Stomach (tissue), 9 donors: ENCODE results near the gene DLG2. TPM values are rescaled to one million over a fixed set of nuclear protein-coding genes. Genes with fewer than 3 reads are reported as not detected.

Source experiments
- DNase-seq, 2 donors: peaks; one replicate each; pipeline versions ENCODE4 v3.0.0 to v3.0.0-alpha.2; 2013 to 2019
- H3K27ac ChIP-seq, 5 donors: fragments of 200-600 bp in 4 of 5; sonication (generic) in 4 of 5; one replicate each; pipeline ENCODE4 v1.5.1; 2013 to 2019; ENCODE audit warnings: mild to moderate bottlenecking in 1 of 5, moderate library complexity in 1 of 5
- H3K27me3 ChIP-seq, 3 donors: fragments of 200-600 bp; sonication (generic); one replicate each; pipeline ENCODE4 v1.5.1; 2017 to 2019; ENCODE audit warnings: mixed run types in 1 of 3
- H3K36me3 ChIP-seq, 4 donors: fragments of 200-600 bp; sonication (generic); 1 replicate in 3 of 4; 2 replicates in 1 of 4; pipeline ENCODE4 v1.5.1; 2016 to 2019
- H3K4me1 ChIP-seq, 4 donors: fragments of 200-600 bp; sonication (generic); one replicate each; pipeline ENCODE4 v1.5.1; 2016 to 2019
- H3K4me3 ChIP-seq, 4 donors: fragments of 200-600 bp; sonication (generic) in 3 of 4; one replicate each; pipeline ENCODE4 v1.5.1; 2016 to 2019; ENCODE audit warnings: mild to moderate bottlenecking in 1 of 4
- H3K9me3 ChIP-seq, 4 donors: fragments of 200-600 bp; sonication (generic); one replicate each; pipeline ENCODE4 v1.5.1; 2016 to 2019
- EP300 ChIP-seq: sonication (generic); formaldehyde crosslinking; IDR thresholded peaks from one replicate; pipeline ENCODE4 v1.6.1; 2017; ENCODE audit warnings: antibody characterized with exemption
- POLR2A ChIP-seq, 4 donors: fragments of 450-650 bp; IDR thresholded peaks; one replicate each; pipeline ENCODE4 v1.6.1; 2016; ENCODE audit warnings: antibody characterized with exemption in 4 of 4, control low read depth in 2 of 4, mild to moderate bottlenecking in 1 of 4, moderate library complexity in 1 of 4
- POLR2AphosphoS5 ChIP-seq, 3 donors: sonication (generic); formaldehyde crosslinking; IDR thresholded peaks; one replicate each; pipeline ENCODE4 v1.6.1; 2016; ENCODE audit warnings: antibody characterized with exemption in 3 of 3
- WGBS, 5 donors: extraction: QIAGEN DNeasy Blood & Tissue Kit in 3 of 5; methylation state at CpG; one replicate each; pipeline versions ENCODE4 v1.1.5 to v1.1.7; 2013 to 2018; 5-methylcytosine and 5-hydroxymethylcytosine counted together
- intact Hi-C: fragments of 100-400 bp; cut with DNase I; formaldehyde crosslinking; loops from one replicate; pipeline ENCODE4 v1.15.1; 2023; ENCODE audit warnings: low total_unique reads
- polyA plus RNA-seq, 3 donors: library from polyadenylated mRNA; stranded (reverse); fragments of 200-250 nt; gene quantifications; one replicate each; pipeline ENCODE4 v1.2.3, GENCODE V29; 2013
- total RNA-seq, 5 donors: library from RNA; depleted of rRNA; stranded (reverse); fragments of >200 nt; gene quantifications; one replicate each; pipeline versions ENCODE4 v1.1.0 to v1.2.3, GENCODE V29; 2014 to 2016
- TF ChIP-seq, protein P1 (sequence below), 7 experiments: fragments of 450-650 bp in 4 of 7; fragments of 200-600 bp in 3 of 7; sonication (generic) in 3 of 7; IDR thresholded peaks; one replicate each; pipeline ENCODE4 v1.5.1; 2016 to 2019; ENCODE audit warnings: antibody characterized with exemption in 7 of 7, control low read depth in 2 of 7, mild to moderate bottlenecking in 1 of 7
- donor health status: healthy with polysubstance abuse.
- donor health status: Bipolar disorder and iron deficiency.
- donor health status: healthy.

Gene DLG2
- total and polyA plus RNA-seq, 8 donors = 1.3 to 19.1 (median 3.5) TPM

- no peak for DNase-seq
- 73 to 89% (median 86%) methylated on average over 3 of the region's 3 CpGs for WGBS, 5 donors
- TF ChIP-seq, protein P1, sequence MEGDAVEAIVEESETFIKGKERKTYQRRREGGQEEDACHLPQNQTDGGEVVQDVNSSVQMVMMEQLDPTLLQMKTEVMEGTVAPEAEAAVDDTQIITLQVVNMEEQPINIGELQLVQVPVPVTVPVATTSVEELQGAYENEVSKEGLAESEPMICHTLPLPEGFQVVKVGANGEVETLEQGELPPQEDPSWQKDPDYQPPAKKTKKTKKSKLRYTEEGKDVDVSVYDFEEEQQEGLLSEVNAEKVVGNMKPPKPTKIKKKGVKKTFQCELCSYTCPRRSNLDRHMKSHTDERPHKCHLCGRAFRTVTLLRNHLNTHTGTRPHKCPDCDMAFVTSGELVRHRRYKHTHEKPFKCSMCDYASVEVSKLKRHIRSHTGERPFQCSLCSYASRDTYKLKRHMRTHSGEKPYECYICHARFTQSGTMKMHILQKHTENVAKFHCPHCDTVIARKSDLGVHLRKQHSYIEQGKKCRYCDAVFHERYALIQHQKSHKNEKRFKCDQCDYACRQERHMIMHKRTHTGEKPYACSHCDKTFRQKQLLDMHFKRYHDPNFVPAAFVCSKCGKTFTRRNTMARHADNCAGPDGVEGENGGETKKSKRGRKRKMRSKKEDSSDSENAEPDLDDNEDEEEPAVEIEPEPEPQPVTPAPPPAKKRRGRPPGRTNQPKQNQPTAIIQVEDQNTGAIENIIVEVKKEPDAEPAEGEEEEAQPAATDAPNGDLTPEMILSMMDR (IDR thresholded peaks at IDR 0.05) = no peak
- TF ChIP-seq POLR2A (IDR thresholded peaks at IDR 0.05) (no peak), EP300 (no peak), POLR2AphosphoS5 (IDR thresholded peaks at IDR 0.05) (no peak)
- H3K4me1 ChIP-seq = no peaks in the 10 kb centered on the region
- H3K4me3 ChIP-seq = no peak overlapping the region
- H3K36me3 ChIP-seq = no peaks in the 10 kb centered on the region
- no peaks in the 10 kb centered on the region for H3K27me3 ChIP-seq
- H3K27ac ChIP-seq = no peak overlapping the region
- intact Hi-C loops = no loop called here
- no peaks in the 10 kb centered on the region for H3K9me3 ChIP-seq
These were observed 578.3 kb downstream of the DLG2 start for GRCh38 chr11:85048801-85049200.

DNA sequence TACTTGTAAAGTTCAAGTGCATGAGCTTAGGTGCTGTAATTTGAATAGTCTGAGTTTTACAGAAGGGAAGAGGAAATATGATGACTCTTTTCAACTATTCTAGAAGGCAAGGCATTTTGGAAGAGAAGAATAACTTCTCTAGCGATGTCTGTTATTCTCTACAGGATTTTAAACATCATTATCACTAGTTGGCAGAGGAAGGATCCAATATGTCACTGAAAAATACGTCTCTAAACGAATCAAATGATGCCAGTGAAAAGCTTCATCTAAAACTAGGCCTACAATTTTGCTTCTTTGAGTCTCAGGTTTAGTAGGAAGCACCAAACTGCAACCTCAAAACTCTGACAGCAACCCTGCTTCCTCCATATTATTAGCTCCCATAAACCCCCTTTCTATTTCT is 581.4 kb downstream of the DLG2 start:
- TF ChIP-seq EP300 (no peak), POLR2A (IDR thresholded peaks at IDR 0.05) (no peak), POLR2AphosphoS5 (IDR thresholded peaks at IDR 0.05) (no peak)
- TF ChIP-seq, protein P1 (IDR thresholded peaks at IDR 0.05) = no peak
- H3K27ac ChIP-seq = no peak overlapping the region
- H3K36me3 ChIP-seq = no peaks in the 10 kb centered on the region
- intact Hi-C loops = no loop called here
- no peaks in the 10 kb centered on the region for H3K4me1 ChIP-seq
- no peaks in the 10 kb centered on the region for H3K27me3 ChIP-seq
- no peaks in the 10 kb centered on the region for H3K9me3 ChIP-seq
- H3K4me3 ChIP-seq = no peak overlapping the region
- no peak for DNase-seq
- 61 to 72% (median 64%) methylated on average over 3 of the region's 3 CpGs for WGBS, 5 donors

DNA sequence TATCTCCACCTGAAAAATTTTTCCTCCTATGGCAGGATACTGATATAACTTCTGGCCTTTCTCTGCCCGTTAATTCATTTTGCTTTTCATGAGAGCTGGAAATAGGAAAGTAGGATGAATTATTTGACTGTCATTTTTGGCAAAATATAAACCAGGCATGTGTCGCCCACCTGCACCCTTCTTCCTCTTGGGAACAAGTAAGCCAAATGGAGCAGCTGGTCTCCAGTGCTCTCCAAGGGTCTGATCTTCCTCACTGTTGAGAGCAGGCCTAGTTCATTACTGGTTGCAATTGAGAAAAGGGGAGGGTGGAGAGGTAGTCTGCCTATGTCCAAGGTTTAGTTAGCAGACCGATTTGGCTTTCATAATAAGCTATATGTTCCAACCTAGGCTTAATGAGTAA is 582.2 kb downstream of the DLG2 start:
- Histone ChIP-seq H3K27me3 (no peaks in the 10 kb centered on the region), H3K9me3 (no peaks in the 10 kb centered on the region), H3K4me3 (no peak overlapping the region), H3K4me1 (no peaks in the 10 kb centered on the region), H3K36me3 (no peaks in the 10 kb centered on the region), H3K27ac (no peak overlapping the region)
- 75 to 90% (median 82%) methylated on average over 3 of the region's 3 CpGs for WGBS, 5 donors
- TF ChIP-seq POLR2A (IDR thresholded peaks at IDR 0.05) (no peak), EP300 (no peak), POLR2AphosphoS5 (IDR thresholded peaks at IDR 0.05) (no peak)
- TF ChIP-seq, protein P1 (IDR thresholded peaks at IDR 0.05) = no peak
- no peak for DNase-seq
- intact Hi-C loops = no loop called here

GRCh38 chr11:85042361-85042760 is 584.8 kb downstream of the DLG2 start:
- DNase-seq = no peak
- no peaks in the 10 kb centered on the region for H3K36me3 ChIP-seq
- no peaks in the 10 kb centered on the region for H3K4me1 ChIP-seq
- no peak for TF ChIP-seq POLR2AphosphoS5 (IDR thresholded peaks at IDR 0.05)
- no peak overlapping the region for H3K4me3 ChIP-seq
- no peak overlapping the region for H3K27ac ChIP-seq
- H3K27me3 ChIP-seq = no peaks in the 10 kb centered on the region
- H3K9me3 ChIP-seq = no peaks in the 10 kb centered on the region
- intact Hi-C loops = no loop called here

DNA sequence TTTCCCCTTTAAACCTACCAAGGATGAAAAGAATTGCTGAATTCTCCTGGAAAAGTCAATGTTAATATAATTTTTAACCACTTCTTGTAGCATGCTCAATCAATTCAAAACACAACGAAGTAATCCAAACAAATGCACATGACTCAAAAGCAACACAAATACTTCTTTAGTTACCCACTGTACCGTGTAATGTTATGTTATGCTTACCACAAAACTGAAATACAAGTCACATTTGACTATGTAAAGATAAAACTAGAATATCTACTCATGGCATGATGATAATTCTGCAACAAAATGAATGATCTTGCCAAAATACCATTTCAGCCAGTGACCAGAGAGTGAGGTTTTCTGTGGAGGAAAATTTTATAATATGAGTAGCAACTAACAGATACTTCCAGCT is 587.0 kb downstream of the DLG2 start:
- Histone ChIP-seq H3K27me3 (no peaks in the 10 kb centered on the region), H3K27ac (no peak overlapping the region), H3K36me3 (no peaks in the 10 kb centered on the region), H3K9me3 (no peaks in the 10 kb centered on the region), H3K4me1 (no peaks in the 10 kb centered on the region), H3K4me3 (no peak overlapping the region)
- WGBS, 5 donors = 27 to 38% (median 35%) methylated on average over 2 of the region's 2 CpGs
- intact Hi-C loops = no loop called here
- DNase-seq = no peak
- TF ChIP-seq POLR2AphosphoS5 (IDR thresholded peaks at IDR 0.05) (no peak), EP300 (no peak), POLR2A (IDR thresholded peaks at IDR 0.05) (no peak)
- TF ChIP-seq, protein P1 (IDR thresholded peaks at IDR 0.05) = no peak
